Thymus (tissue), 11 donors: Measurements from ENCODE around the gene AQP1. TPM values are rescaled to one million over a fixed set of nuclear protein-coding genes. Genes with fewer than 3 reads are reported as not detected.

Experiments
- DNase-seq, 9 donors: peaks; one replicate each; pipeline ENCODE4 v3.0.0-alpha.2; 2013; ENCODE audit warnings: low spot score in 9 of 9, low read depth in 6 of 9, missing footprints in 1 of 9
- H3K27ac ChIP-seq, 2 donors: one replicate each; pipeline ENCODE4 v1.5.1; 2013; ENCODE audit warnings: control low read depth in 1 of 2, low read depth in 1 of 2, low read length in 1 of 2, mild to moderate bottlenecking in 1 of 2, moderate library complexity in 1 of 2
- H3K27me3 ChIP-seq, 2 donors: one replicate each; pipeline ENCODE4 v1.5.1; 2013; ENCODE audit warnings: low read length in 1 of 2; ENCODE audit not compliant: control insufficient read depth in 2 of 2, insufficient read depth in 1 of 2
- H3K36me3 ChIP-seq, 2 donors: one replicate each; pipeline ENCODE4 v1.5.1; 2013; ENCODE audit warnings: low read length in 1 of 2, mild to moderate bottlenecking in 1 of 2, moderate library complexity in 1 of 2; ENCODE audit not compliant: control insufficient read depth in 2 of 2, insufficient read depth in 2 of 2
- H3K4me1 ChIP-seq, 2 donors: one replicate each; pipeline ENCODE4 v1.5.1; 2013; ENCODE audit warnings: low read length in 2 of 2; ENCODE audit not compliant: control insufficient read depth in 2 of 2, insufficient read depth in 2 of 2
- H3K4me3 ChIP-seq, 2 donors: one replicate each; pipeline ENCODE4 v1.5.1; 2013; ENCODE audit warnings: low read length in 2 of 2, control low read depth in 1 of 2, mild to moderate bottlenecking in 1 of 2
- H3K9me3 ChIP-seq, 2 donors: one replicate each; pipeline ENCODE4 v1.5.1; 2013; ENCODE audit warnings: low read length in 1 of 2, mild to moderate bottlenecking in 1 of 2; ENCODE audit not compliant: control insufficient read depth in 2 of 2, insufficient read depth in 1 of 2
- WGBS: extraction: QIAGEN DNeasy Blood & Tissue Kit; methylation state at CpG from one replicate; pipeline ENCODE4 v1.1.7; 2013; 5-methylcytosine and 5-hydroxymethylcytosine counted together
- polyA plus RNA-seq: library from polyadenylated mRNA; stranded (reverse); fragments of 200-250 nt; gene quantifications from one replicate; pipeline ENCODE4 v1.2.3, GENCODE V29; 2013
- total RNA-seq: library from RNA; stranded (reverse); fragments of 120-200 nt; gene quantifications from one replicate; pipeline ENCODE4 v1.2.4, GENCODE V29; 2013
- donor health status: healthy.

Gene AQP1
- total and polyA plus RNA-seq, 2 donors, result 18.4 to 42.2 TPM

GRCh38 chr7:30933124-30933974 lies 21.7 kb downstream of the AQP1 start:
- DNase-seq, result no peak
- 87% methylated on average over 26 of the region's 26 CpGs for WGBS
- peaks cover 3 to 12% of the 10 kb centered on the region in 2 donors for H3K27me3 ChIP-seq
- H3K4me1 ChIP-seq, result no peaks in the 10 kb centered on the region
- no peaks in the 10 kb centered on the region for H3K36me3 ChIP-seq
- no peaks in the 10 kb centered on the region for H3K9me3 ChIP-seq
- H3K4me3 ChIP-seq, result no peak overlapping the region
- H3K27ac ChIP-seq, result no peak overlapping the region

- H3K27ac ChIP-seq, result no peak overlapping the region
- no peak for DNase-seq
- H3K36me3 ChIP-seq, result no peaks in the 10 kb centered on the region
- H3K27me3 ChIP-seq, result peaks cover 3 to 16% of the 10 kb centered on the region in 2 donors
- H3K4me1 ChIP-seq, result peaks cover 0 to 3% of the 10 kb centered on the region in 2 donors
- 94% methylated on average over 5 of the region's 5 CpGs for WGBS
- H3K4me3 ChIP-seq, result no peak overlapping the region
- no peaks in the 10 kb centered on the region for H3K9me3 ChIP-seq
Measured at GRCh38 chr7:30934225-30934624, 22.6 kb downstream of the AQP1 start.

DNA sequence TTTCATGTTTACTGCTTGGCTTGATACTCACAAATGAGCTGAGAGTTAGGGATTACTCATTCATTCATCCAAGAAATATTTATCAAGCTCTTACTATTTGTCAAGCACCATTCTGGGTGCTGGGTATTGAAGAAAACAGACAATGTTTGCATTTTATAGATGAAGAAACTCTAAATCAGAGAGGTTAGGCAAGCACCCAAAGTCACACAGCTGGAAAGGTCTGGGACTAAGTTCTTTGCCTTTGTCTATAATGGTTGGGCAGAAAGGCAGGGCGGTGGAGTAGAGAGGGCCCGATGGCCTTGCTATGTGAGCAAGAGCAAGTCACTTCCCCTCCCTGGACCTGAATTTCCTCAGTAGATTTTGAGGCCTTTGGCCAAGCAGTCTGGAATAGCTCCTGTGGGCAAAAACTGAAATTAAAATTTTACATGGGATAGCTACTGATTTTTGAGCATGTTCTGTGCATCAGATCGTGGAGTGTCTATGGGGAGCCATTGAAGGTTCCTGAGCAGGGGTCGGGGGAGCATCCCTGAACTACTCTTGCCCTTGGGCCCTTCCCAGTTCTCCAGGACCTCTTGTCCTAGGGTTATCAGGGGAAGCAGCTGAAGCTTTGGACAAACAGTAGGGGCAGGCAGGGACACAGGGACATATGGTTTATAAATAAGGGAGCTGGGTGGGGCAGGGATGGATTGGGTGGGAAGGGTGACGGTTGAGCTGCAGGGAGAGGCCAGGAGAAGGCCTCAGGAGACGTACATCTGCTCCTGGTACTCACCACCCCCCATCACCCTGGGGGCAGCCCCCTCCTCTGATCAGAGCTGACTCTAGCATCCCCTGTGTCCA lies 23.3 kb downstream of the AQP1 start:
- WGBS, result 90% methylated on average over 6 of the region's 6 CpGs
- Histone ChIP-seq H3K36me3 (no peaks in the 10 kb centered on the region), H3K27me3 (peaks cover 3 to 16% of the 10 kb centered on the region in 2 donors), H3K4me3 (no peak overlapping the region), H3K4me1 (peaks cover 0 to 3% of the 10 kb centered on the region in 2 donors), H3K9me3 (no peaks in the 10 kb centered on the region), H3K27ac (no peak overlapping the region)
- DNase-seq, result no peak

- peaks cover 3 to 16% of the 10 kb centered on the region in 2 donors for H3K27me3 ChIP-seq
- H3K9me3 ChIP-seq, result no peaks in the 10 kb centered on the region
- WGBS, result 94% methylated on average over 3 of the region's 3 CpGs
- peaks cover 0 to 3% of the 10 kb centered on the region in 2 donors for H3K4me1 ChIP-seq
- H3K36me3 ChIP-seq, result no peaks in the 10 kb centered on the region
- no peak for DNase-seq
- no peak overlapping the region for H3K27ac ChIP-seq
- H3K4me3 ChIP-seq, result no peak overlapping the region
Measured at GRCh38 chr7:30935569-30935877, 23.9 kb downstream of the AQP1 start.

DNA sequence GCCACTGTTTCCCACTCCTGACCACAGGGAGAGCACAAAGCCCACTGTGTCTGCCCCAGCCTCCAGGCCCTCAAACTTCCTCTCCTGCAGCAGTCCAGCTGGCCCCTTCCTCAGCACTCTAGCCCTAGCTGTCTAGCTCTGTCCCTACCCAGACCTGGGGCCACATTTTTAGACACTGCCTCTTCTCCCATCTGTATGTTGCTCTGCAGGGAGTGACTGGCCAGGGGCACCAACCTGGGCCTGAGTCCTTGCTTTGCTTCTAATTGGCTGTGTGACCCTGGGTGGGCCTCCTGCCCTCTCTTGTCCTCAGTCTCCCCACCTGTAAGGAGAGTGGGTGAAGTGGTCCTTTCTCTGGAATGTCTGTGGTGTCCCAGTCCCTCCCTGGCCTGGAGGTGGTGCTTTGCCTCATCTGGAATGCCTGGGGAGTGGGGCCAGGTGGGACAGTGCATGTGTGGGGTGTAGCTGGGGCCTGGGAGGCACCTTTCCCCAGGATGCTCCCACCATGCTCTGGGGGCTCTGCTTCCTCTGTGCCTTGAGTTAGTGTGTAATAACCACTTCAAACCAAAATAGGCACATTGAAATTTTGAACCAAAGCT lies 25.1 kb downstream of the AQP1 start:
- Histone ChIP-seq H3K9me3 (no peaks in the 10 kb centered on the region), H3K27me3 (peaks cover 3 to 18% of the 10 kb centered on the region in 2 donors), H3K4me3 (no peak overlapping the region), H3K4me1 (peaks cover 0 to 3% of the 10 kb centered on the region in 2 donors), H3K27ac (no peak overlapping the region), H3K36me3 (no peaks in the 10 kb centered on the region)
- no peak for DNase-seq

DNA sequence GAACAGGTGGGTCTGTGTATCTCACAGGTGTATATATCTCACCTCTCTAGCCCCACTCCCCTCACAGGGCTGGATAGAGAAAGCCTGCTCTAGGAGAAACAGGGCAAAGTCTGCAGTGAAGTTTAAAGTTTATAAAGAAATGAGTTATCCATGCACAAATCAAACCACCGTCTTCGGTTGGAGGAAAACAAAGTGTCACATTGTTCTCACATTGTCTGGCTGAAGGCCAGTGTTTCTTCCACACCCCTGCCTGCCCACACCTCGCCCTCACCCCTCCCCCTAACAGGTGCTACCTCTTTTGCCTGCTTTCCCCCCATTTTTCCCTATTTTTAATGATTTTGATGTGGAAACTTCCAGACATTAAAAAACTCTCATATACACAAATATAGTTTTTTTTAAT lies 25.8 kb downstream of the AQP1 start:
- WGBS, result 44% methylated on average over 3 of the region's 3 CpGs
- Histone ChIP-seq H3K36me3 (no peaks in the 10 kb centered on the region), H3K9me3 (no peaks in the 10 kb centered on the region), H3K4me3 (no peak overlapping the region), H3K27me3 (peaks cover 3 to 18% of the 10 kb centered on the region in 2 donors), H3K27ac (no peak overlapping the region), H3K4me1 (peaks cover 0 to 3% of the 10 kb centered on the region in 2 donors)
- DNase-seq, result no peak

DNA sequence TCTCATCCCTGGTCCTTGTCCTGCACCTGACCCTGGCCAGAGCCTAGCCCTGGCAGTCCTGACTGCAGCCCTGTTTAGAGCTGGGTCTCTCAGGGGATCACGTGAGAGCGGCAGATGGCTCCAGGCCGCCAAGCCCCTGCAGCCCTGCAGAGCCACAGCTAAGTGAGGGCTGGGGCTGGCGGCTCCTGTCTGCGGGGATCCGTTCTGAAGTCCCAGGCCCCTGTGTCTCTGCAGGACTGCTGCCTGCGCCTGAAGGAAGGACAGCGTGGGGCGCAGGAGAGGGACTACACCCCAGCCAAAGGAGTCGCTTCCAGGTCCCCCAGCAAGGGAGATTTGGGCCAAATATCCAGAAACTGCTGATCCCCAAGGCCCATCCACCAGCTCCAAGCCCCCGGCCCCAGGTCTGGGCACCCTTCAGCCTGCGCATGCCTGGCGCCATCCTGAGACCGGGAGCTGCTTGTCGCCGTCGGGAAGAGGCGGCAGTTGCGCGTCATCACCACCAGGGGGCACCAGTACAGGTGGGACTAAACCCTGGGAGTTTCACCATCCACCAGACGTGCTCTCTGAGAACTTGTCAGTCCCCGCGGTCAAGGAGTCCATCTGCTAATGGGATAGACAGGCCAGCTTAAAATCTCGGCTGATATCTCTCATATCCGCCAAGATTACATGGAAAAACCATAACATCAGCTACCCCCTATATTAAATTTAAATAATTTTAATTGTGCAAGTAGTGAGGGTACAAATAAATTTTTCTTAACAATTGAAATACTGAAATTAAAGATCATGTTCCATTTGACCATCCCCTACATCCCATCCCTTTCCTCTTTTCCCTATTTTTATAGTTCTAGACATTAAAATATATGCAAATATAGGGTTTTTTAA lies 27.0 kb downstream of the AQP1 start:
- Histone ChIP-seq H3K4me1 (peaks cover 0 to 3% of the 10 kb centered on the region in 2 donors), H3K4me3 (no peak overlapping the region), H3K27me3 (peaks cover 3 to 18% of the 10 kb centered on the region in 2 donors), H3K9me3 (no peaks in the 10 kb centered on the region), H3K36me3 (no peaks in the 10 kb centered on the region), H3K27ac (no peak overlapping the region)
- peak; percentile 11 to 67 (median 39) for DNase-seq
- 19% methylated on average over 25 of the region's 25 CpGs for WGBS

DNA sequence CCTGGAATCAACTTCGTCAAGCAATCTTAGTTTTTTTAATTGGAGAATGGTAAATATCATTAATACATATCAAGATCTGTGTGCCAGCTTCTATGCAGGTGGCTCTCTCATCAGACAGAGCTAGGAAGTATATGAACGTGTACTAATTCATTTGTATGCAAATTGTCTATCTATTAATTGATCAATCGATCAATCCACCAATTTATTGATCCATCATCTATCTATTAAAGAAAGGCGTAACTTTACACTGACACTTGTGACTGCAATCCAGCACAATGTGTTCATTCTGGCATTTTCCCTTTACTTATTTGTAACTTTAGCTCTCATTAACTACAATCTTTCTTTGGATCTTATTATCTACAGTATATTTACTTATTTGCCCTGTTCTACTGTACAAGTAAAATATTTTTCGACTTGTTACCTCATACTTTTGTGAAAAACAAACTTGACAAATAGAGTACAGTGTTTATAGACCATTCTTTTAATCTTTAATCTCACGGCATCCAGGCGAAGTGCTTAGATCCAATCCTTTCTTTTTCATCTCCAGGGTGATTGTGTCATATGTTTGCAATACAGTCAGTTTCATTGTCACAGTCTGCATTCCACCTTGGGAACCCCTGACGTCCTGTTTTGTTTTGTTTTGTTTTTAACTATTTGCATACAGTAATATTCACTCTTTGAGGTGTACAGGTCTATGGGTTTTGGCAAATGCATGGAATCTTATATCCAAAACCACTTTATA lies 30.1 kb downstream of the AQP1 start:
- 67% methylated on average over 8 of the region's 8 CpGs for WGBS
- H3K27ac ChIP-seq, result no peak overlapping the region
- peaks cover 3 to 16% of the 10 kb centered on the region in 2 donors for H3K27me3 ChIP-seq
- no peaks in the 10 kb centered on the region for H3K36me3 ChIP-seq
- DNase-seq, result no peak
- no peak overlapping the region for H3K4me3 ChIP-seq
- no peaks in the 10 kb centered on the region for H3K9me3 ChIP-seq
- H3K4me1 ChIP-seq, result peaks cover 0 to 3% of the 10 kb centered on the region in 2 donors
